ENCODE measurements around the gene TRMT61A. TPM values are rescaled to one million over a fixed set of nuclear protein-coding genes. Genes with fewer than 3 reads are reported as not detected.

The TRMT61A gene
- total and polyA plus RNA-seq, 4 experiments from 2014 or later, result 4.6 to 14.0 (median 11.6) TPM

DNA sequence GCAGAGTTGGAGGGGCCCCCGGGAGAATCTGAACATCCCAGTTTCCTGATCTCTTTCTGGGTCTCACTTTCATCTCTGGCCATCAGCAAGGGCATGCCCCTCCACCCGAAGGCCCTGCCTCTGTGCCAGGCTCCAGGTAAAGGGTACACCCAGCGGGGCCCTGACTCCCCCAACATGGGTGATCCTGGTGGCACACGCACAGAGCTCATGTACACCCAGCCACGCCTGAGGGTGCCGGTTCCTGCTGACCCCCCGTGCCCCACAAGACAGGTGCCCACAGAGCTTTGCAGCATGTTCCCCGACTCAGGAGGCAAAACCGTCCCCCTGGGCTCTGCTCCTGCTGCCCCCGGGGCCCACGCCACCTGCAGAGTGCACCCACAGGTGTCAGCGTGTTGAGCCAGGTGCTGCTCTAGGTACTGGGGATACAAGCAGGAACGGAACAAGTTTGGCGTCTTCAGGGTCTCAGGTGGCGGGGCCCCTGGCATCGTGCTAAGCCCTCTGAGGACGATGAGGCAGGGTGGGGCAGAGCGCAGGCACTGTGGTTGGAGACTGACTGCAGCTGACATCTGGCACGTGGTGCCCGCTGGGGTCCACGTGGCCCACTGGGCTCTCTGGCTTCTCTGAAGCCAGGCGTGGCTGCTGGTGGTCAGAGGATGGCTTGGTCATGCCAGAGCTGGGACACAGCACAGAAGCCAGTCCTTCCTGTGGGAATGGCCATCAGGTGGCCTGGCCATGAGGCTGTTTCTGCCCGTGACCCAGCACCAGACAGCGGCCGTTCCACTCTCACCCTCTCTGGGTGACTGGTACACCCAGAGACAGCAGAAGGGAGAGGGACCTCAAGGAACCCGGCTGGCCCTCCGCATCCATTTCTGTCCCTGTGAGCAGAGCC is 19.7 kb downstream of the TRMT61A start:
- no peaks in the 10 kb centered on the region for H3K9me3 ChIP-seq (ENCODE audit: control insufficient read depth in 1 of 2, low read length in 2 of 2)
- no peak for DNase-seq
- Mint-ChIP-seq H3K27me3 (peaks cover 0 to 2% of the 10 kb centered on the region in 2 donors), H3K4me1 (peaks cover 0 to 6% (median 2%) of the 10 kb centered on the region in 4 donors), H3K27ac (peak overlapping the region in 1 of 7 donors; percentile 62), H3K36me3 (no peaks in the 10 kb centered on the region), H3K9me3 (no peaks in the 10 kb centered on the region), H3K4me3 (no peak overlapping the region)
- CTCF ChIA-PET (ENCODE audit: partially characterized antibody), result interaction anchor here (1.4 to 9.0 kb wide), 4 partner anchors 11 to 47 kb away, joined by 3 to 78 read pairs (median 5); partner anchors contain the start of genes CKB and COA8
- H3K27me3 ChIP-seq (ENCODE audit: insufficient read depth, low read length), result no peaks in the 10 kb centered on the region
- H3K4me3 ChIP-seq (ENCODE audit: low read length in 2 of 2), result no peak overlapping the region
- POLR2A ChIA-PET (ENCODE audit: partially characterized antibody), result interaction anchor here (2.4 kb wide), 1 partner anchor 19 kb away, joined by 6 read pairs; the partner anchor contains the start of gene TRMT61A
- intact Hi-C loops (cut with micrococcal nuclease), result no loop called here
- no peaks in the 10 kb centered on the region for H3K4me1 ChIP-seq (ENCODE audit: insufficient read depth, low read length)
- no peak overlapping the region for H3K27ac ChIP-seq (ENCODE audit: low read depth, low read length)
- no peaks in the 10 kb centered on the region for H3K36me3 ChIP-seq (ENCODE audit: insufficient read depth, low read length)

DNA sequence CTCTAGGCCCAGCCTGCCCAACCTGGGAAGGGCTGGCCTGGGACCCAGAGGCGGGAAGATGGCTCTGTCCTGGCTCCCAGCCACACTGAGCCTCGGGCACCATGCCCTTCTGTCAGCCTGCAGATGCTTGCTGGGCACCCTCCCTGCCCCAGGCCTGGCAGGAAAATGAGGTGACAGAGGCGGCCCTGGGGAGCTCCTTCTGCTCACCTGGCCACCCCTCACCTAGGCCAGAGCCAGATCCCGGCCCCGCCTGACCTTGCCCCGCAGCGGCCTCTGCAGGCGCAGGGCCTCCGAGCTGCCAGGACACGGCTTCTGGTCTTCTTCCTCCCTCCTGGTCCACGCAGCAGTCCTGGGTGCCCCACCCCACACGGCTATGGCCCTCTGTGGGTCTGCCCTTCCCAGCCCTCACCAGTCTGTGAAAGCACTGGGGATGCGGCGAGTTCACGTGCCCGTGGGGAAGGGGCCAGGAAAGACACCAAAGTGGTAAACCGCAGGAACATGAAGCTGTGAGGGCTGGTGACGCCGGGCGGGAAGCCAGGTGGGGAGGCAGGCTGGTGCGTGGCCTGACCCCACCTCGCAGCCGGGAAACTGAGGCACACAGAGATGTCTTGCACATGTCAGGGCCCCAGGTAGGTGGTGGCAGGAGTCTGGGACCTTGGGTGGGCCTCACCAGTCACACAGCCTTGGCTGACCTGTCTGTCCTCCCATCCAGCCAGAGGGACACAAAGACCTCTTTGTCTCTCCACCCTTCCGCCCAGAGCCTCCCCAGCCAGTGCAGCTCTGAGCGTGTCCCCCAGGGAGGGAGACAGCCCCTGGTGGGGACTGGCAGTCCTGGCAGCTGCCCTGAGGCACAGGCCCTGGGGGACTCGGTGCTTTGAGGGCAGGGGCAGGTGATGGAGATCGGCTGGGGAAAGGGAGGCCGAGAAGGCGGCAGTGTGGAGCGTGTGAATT is 20.6 kb downstream of the TRMT61A start:
- POLR2A ChIA-PET (ENCODE audit: partially characterized antibody), result no interaction called here
- Histone ChIP-seq H3K27ac (ENCODE audit: low read depth, low read length) (no peak overlapping the region), H3K36me3 (ENCODE audit: insufficient read depth, low read length) (no peaks in the 10 kb centered on the region), H3K27me3 (ENCODE audit: insufficient read depth, low read length) (no peaks in the 10 kb centered on the region), H3K4me1 (ENCODE audit: insufficient read depth, low read length) (no peaks in the 10 kb centered on the region), H3K4me3 (ENCODE audit: low read length in 2 of 2) (no peak overlapping the region), H3K9me3 (ENCODE audit: control insufficient read depth in 1 of 2, low read length in 2 of 2) (no peaks in the 10 kb centered on the region)
- Mint-ChIP-seq H3K4me1 (peaks cover 0 to 5% (median 2%) of the 10 kb centered on the region in 4 donors), H3K27ac (no peak overlapping the region), H3K36me3 (peaks cover 0 to 2% of the 10 kb centered on the region in 2 donors), H3K9me3 (no peaks in the 10 kb centered on the region), H3K4me3 (no peak overlapping the region), H3K27me3 (peaks cover 0 to 2% of the 10 kb centered on the region in 2 donors)
- intact Hi-C loops (cut with micrococcal nuclease), result no loop called here
- DNase-seq, result no peak
- CTCF ChIA-PET (ENCODE audit: partially characterized antibody), result interaction anchor here (1.1 to 9.0 kb wide), 3 partner anchors 10 to 38 kb away, joined by 3 to 78 read pairs (median 3); partner anchors contain the start of gene CKB

DNA sequence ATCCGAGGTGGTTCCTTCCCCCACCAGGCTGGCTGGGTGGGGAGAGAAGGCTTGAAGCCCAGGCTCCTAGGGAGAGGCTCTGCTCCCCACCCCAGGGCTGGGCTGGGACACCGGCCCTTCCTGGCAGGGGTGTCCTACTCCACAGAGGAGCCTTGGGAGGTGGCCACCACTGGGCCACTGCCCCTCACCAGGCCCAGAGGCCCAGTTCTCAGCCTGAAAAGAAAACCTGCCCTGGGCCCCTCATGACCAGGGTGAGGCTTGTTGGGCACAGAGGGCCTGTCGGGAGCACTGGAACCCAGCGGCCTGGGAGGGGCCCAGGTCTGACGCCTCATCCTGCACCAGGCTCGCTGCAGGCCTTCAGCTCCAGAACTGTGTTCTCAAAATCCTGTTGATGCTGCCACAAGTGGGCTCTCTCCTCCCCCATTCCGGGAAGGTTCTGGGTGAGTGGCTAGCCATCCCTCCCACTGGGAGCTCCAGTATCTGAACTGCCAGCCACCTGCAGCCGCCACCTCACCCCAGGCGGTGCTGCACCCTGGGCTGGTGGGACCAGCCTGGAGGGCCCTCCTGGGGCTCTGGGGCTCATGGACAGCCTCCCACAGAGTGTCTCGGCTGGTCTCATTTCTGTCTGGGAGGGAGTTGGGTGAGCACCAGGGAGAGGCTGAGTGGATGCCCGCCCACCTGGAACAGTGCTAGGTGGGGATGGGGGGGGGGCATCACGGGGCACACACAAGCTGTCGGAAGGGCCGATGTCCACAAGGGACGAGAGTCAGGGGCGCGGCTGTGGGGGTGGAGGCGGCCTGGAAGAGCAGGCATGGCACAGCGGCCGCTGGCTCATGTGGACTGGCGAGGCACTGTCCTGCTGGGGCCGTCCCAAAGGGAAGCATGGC is 21.7 kb downstream of the TRMT61A start:
- peaks cover 0 to 2% of the 10 kb centered on the region in 2 donors for H3K27me3 Mint-ChIP-seq
- intact Hi-C loops (cut with micrococcal nuclease), result no loop called here
- no peak overlapping the region for H3K4me3 ChIP-seq (ENCODE audit: low read length in 2 of 2)
- no peak overlapping the region for H3K4me3 Mint-ChIP-seq
- peaks cover 0 to 11% of the 10 kb centered on the region in 2 donors for H3K36me3 Mint-ChIP-seq
- DNase-seq, result no peak
- peaks cover 2 to 13% (median 6%) of the 10 kb centered on the region in 4 donors for H3K4me1 Mint-ChIP-seq
- H3K4me1 ChIP-seq (ENCODE audit: insufficient read depth, low read length), result no peaks in the 10 kb centered on the region
- no peaks in the 10 kb centered on the region for H3K9me3 ChIP-seq (ENCODE audit: control insufficient read depth in 1 of 2, low read length in 2 of 2)
- H3K9me3 Mint-ChIP-seq, result no peaks in the 10 kb centered on the region
- POLR2A ChIA-PET (ENCODE audit: partially characterized antibody), result interaction anchor here (1.7 kb wide), 1 partner anchor 21 kb away, joined by 4 read pairs; the partner anchor contains the start of gene TRMT61A
- no peak overlapping the region for H3K27ac ChIP-seq (ENCODE audit: low read depth, low read length)
- H3K36me3 ChIP-seq (ENCODE audit: insufficient read depth, low read length), result no peaks in the 10 kb centered on the region
- no peak overlapping the region for H3K27ac Mint-ChIP-seq
- CTCF ChIA-PET (ENCODE audit: partially characterized antibody), result interaction anchor here (1.1 to 9.0 kb wide), 4 partner anchors 30 to 49 kb away, joined by 3 to 78 read pairs (median 4); partner anchors contain the start of gene CKB
- H3K27me3 ChIP-seq (ENCODE audit: insufficient read depth, low read length), result no peaks in the 10 kb centered on the region

DNA sequence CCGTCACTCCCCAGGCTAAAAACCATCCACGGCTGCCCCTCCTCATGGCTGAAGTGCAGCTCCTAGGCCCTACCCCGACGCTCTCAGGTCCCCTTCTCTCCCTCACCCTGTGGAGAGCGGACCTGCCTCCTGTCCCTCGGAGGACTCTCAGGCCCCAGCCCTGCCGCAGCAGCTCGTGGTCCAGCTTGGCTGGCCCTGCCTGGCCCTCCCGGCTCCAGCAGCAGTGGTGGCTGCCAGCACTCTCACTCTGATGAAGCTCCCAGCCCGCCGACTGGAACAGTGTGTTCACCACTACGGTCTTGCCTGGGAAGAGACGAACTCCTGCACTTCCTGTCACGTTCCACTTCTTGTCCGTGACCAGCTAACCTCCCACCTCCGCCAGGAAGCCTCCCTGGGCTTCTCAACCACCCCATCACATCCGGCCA is 22.4 kb downstream of the TRMT61A start:
- intact Hi-C loops (cut with micrococcal nuclease), result no loop called here
- DNase-seq, result no peak
- peaks cover 2 to 16% (median 6%) of the 10 kb centered on the region in 4 donors for H3K4me1 Mint-ChIP-seq
- CTCF ChIA-PET (ENCODE audit: partially characterized antibody), result interaction anchor here (1.1 to 1.7 kb wide), 2 partner anchors 31 to 50 kb away, joined by 3 to 4 read pairs; no protein-coding TSS in a partner anchor
- no peaks in the 10 kb centered on the region for H3K4me1 ChIP-seq (ENCODE audit: insufficient read depth, low read length)
- POLR2A ChIA-PET (ENCODE audit: partially characterized antibody), result interaction anchor here (1.7 to 1.8 kb wide), 2 partner anchors 11 to 22 kb away, joined by 4 to 6 read pairs; partner anchors contain the start of genes BAG5 and TRMT61A
- no peaks in the 10 kb centered on the region for H3K9me3 ChIP-seq (ENCODE audit: control insufficient read depth in 1 of 2, low read length in 2 of 2)
- no peaks in the 10 kb centered on the region for H3K9me3 Mint-ChIP-seq
- peaks cover 0 to 11% of the 10 kb centered on the region in 2 donors for H3K36me3 Mint-ChIP-seq
- H3K27me3 ChIP-seq (ENCODE audit: insufficient read depth, low read length), result no peaks in the 10 kb centered on the region
- H3K4me3 ChIP-seq (ENCODE audit: low read length in 2 of 2), result no peak overlapping the region
- H3K4me3 Mint-ChIP-seq, result no peak overlapping the region
- H3K27ac Mint-ChIP-seq, result peak overlapping the region in 1 of 7 donors; percentile 13
- H3K36me3 ChIP-seq (ENCODE audit: insufficient read depth, low read length), result no peaks in the 10 kb centered on the region
- H3K27ac ChIP-seq (ENCODE audit: low read depth, low read length), result no peak overlapping the region
- peaks cover 0 to 2% of the 10 kb centered on the region in 2 donors for H3K27me3 Mint-ChIP-seq

DNA sequence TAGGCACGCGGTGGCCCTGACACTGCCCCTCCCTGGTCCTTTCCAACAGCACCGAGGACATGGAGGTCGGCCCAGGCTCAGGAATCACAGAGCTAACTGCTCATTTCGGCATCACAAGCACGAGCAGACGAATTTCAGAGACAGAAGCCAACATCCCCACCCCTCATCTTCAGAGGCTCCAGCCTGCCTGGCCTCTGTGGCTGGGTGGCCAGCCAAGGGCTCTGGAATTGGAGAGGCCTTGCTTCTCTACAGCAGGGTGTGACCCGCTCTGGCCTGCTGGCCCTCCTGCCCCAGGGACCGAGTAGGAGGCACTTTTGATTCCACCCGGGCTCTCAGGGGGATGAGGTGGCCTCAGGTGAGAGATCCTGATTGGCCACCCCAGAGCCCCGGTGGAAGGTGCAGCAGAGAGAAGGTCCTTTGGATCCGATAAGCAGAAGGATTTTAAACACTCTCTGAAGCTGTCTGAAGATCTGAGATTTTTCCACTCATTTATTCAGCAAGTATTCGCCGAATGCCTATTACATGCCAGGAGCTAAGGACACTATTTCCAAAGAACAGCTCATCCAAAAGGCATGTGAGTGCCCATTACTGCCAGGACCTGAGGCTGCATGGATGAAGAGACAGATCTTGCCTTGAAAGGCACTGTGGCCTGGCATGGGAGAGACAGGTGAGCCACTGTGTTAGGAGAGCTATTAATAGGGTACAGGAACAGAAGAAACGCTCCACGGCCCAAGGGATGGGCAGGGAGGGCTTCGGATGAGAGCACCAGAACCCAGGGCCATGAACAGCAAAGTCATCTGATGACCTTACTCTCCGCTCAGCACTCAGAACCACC is 23.2 kb downstream of the TRMT61A start:
- H3K27me3 ChIP-seq (ENCODE audit: insufficient read depth, low read length), result no peaks in the 10 kb centered on the region
- no peaks in the 10 kb centered on the region for H3K9me3 ChIP-seq (ENCODE audit: control insufficient read depth in 1 of 2, low read length in 2 of 2)
- POLR2A ChIA-PET (ENCODE audit: partially characterized antibody), result interaction anchor here (1.2 to 1.8 kb wide), 3 partner anchors 10 to 33 kb away, joined by 3 to 6 read pairs (median 4); partner anchors contain the start of genes BAG5 and TRMT61A
- Mint-ChIP-seq H3K27me3 (no peaks in the 10 kb centered on the region), H3K27ac (peak overlapping the region in 1 of 7 donors; percentile 41), H3K4me3 (no peak overlapping the region), H3K4me1 (peaks cover 6 to 20% (median 11%) of the 10 kb centered on the region in 4 donors), H3K36me3 (peaks cover 0 to 15% of the 10 kb centered on the region in 2 donors), H3K9me3 (no peaks in the 10 kb centered on the region)
- H3K4me1 ChIP-seq (ENCODE audit: insufficient read depth, low read length), result peaks cover 3% of the 10 kb centered on the region
- no peak overlapping the region for H3K27ac ChIP-seq (ENCODE audit: low read depth, low read length)
- no peaks in the 10 kb centered on the region for H3K36me3 ChIP-seq (ENCODE audit: insufficient read depth, low read length)
- no peak for DNase-seq
- H3K4me3 ChIP-seq (ENCODE audit: low read length in 2 of 2), result no peak overlapping the region
- CTCF ChIA-PET (ENCODE audit: partially characterized antibody), result interaction anchor here (1.1 to 1.7 kb wide), 3 partner anchors 31 to 51 kb away, joined by 3 to 5 read pairs (median 4); no protein-coding TSS in a partner anchor
- intact Hi-C loops (cut with micrococcal nuclease), result no loop called here
